Keratinocyte (primary cell): ENCODE data around the gene ZNF682. TPM values are rescaled to one million over a fixed set of nuclear protein-coding genes. Genes with fewer than 3 reads are reported as not detected.
A peak's percentile ranks its signal among the peaks of the same experiment; 100 is the strongest.

Source experiments
- DNase-seq: peaks from one replicate; pipeline ENCODE4 v3.0.0-alpha.2; 2011; ENCODE audit warnings: low read depth, missing footprints, low spot score
- FAIRE-seq: peaks from 2 replicates; lab custom pipeline; 2011; peaks lifted over from hg19 to GRCh38; lab: Jason Lieb, UNC
- H2AFZ ChIP-seq: 2 replicates; pipeline ENCODE4 v1.6.0; 2012; ENCODE audit warnings: low read length, control low read depth, inconsistent platforms; ENCODE audit not compliant: control insufficient read depth
- H3K27ac ChIP-seq: 2 replicates; pipeline ENCODE4 v1.5.1; 2011; ENCODE audit warnings: low read length; ENCODE audit not compliant: control insufficient read depth, insufficient read depth
- H3K27me3 ChIP-seq: 3 replicates; pipeline ENCODE4 v1.6.0; 2011; ENCODE audit warnings: low read length; ENCODE audit not compliant: control insufficient read depth, insufficient read depth; ENCODE audit errors: extremely low read depth
- H3K36me3 ChIP-seq, 2 experiments: 2 replicates in 1 of 2; 3 replicates in 1 of 2; pipeline ENCODE4 v1.5.1; 2011; ENCODE audit warnings: low read length in 2 of 2, mild to moderate bottlenecking in 1 of 2; ENCODE audit not compliant: control insufficient read depth in 2 of 2, insufficient read depth in 2 of 2; ENCODE audit errors: extremely low read depth in 1 of 2
- H3K4me1 ChIP-seq: 3 replicates; pipeline ENCODE4 v1.5.1; 2011; ENCODE audit warnings: low read length; ENCODE audit not compliant: control insufficient read depth, insufficient read depth; ENCODE audit errors: extremely low read depth
- H3K4me2 ChIP-seq: 3 replicates; pipeline ENCODE4 v1.6.0; 2011; ENCODE audit warnings: low read depth, low read length; ENCODE audit not compliant: control insufficient read depth, insufficient read depth; ENCODE audit errors: extremely low read depth
- H3K4me3 ChIP-seq, 3 experiments: fragments of 200-600 bp in 1 of 3; sonication (generic) in 1 of 3; 2 replicates in 2 of 3; 3 replicates in 1 of 3; pipeline ENCODE4 v1.5.1; 2011 to 2016; ENCODE audit warnings: low read length in 3 of 3, mild to moderate bottlenecking in 3 of 3, control low read depth in 2 of 3, inconsistent platforms in 1 of 3, low read depth in 1 of 3, mixed read lengths in 1 of 3, mixed run types in 1 of 3, moderate library complexity in 1 of 3; ENCODE audit not compliant: control insufficient read depth in 2 of 3, insufficient read depth in 2 of 3; ENCODE audit errors: extremely low read depth in 1 of 3
- H3K79me2 ChIP-seq: 2 replicates; pipeline ENCODE4 v1.6.0; 2012; ENCODE audit warnings: low read length; ENCODE audit not compliant: control insufficient read depth, insufficient read depth
- H3K9ac ChIP-seq: 3 replicates; pipeline ENCODE4 v1.6.0; 2011; ENCODE audit warnings: low read length; ENCODE audit not compliant: control insufficient read depth, insufficient read depth; ENCODE audit errors: extremely low read depth
- H3K9me1 ChIP-seq: 3 replicates; pipeline ENCODE4 v1.6.0; 2011; ENCODE audit warnings: low read length; ENCODE audit not compliant: control insufficient read depth, insufficient read depth; ENCODE audit errors: extremely low read depth
- H3K9me3 ChIP-seq: 2 replicates; pipeline ENCODE4 v1.5.1; 2012; ENCODE audit warnings: low read depth, low read length; ENCODE audit not compliant: control insufficient read depth
- H4K20me1 ChIP-seq: 3 replicates; pipeline ENCODE4 v1.6.0; 2011; ENCODE audit warnings: low read length; ENCODE audit not compliant: control insufficient read depth, insufficient read depth; ENCODE audit errors: extremely low read depth
- EZH2 ChIP-seq: IDR thresholded peaks from one replicate; pipeline ENCODE4 v1.6.1; 2012; ENCODE audit warnings: inconsistent platforms, mild to moderate bottlenecking, low read length, moderate library complexity
- dilution Hi-C: fragments of 300-500 bp; cut with MboI; formaldehyde crosslinking; loops from one replicate; pipeline ENCODE4 v1.7.0; 2020; ENCODE audit warnings: low sequenced_read_pairs; ENCODE audit not compliant: extremely low pct_ligation_motif_present
- polyA plus RNA-seq, 5 experiments: library from polyadenylated mRNA; depleted of rRNA in 3 of 5; stranded (reverse) in 3 of 5; stranded (forward) in 1 of 5; unstranded in 1 of 5; fragments of >200 nt; gene quantifications; 1 replicate in 1 of 5; 2 replicates in 3 of 5; 3 replicates in 1 of 5; pipeline versions ENCODE4 v1.2.1 to v1.2.3, GENCODE V29; 2011 to 2012; ENCODE audit warnings: missing spikeins in 2 of 5, low read depth in 1 of 5, low replicate concordance in 1 of 5
- TF ChIP-seq, protein P1 (sequence below), 3 experiments: IDR thresholded peaks in 1 of 3; conservative IDR thresholded peaks in 1 of 3; optimal IDR thresholded peaks in 1 of 3; 2 replicates in 2 of 3; 3 replicates in 1 of 3; pipeline versions ENCODE3 to v1.5.1; 2011; ENCODE audit warnings: low read length in 3 of 3, mild to moderate bottlenecking in 3 of 3, moderate library complexity in 2 of 3, control low read depth in 1 of 3, inconsistent platforms in 1 of 3; ENCODE audit not compliant: insufficient read depth in 2 of 3; ENCODE audit errors: extremely low read depth in 1 of 3

Gene ZNF682
- polyA plus RNA-seq, 1 donor (not counting 4 experiments of a cell fraction or from before 2014, with no cell fraction given): 6.0 TPM

GRCh38 chr19:20005741-20006140 is 33.6 kb downstream of the ZNF682 start:
- Histone ChIP-seq H3K27ac (no peak overlapping the region), H3K27me3 (no peaks in the 10 kb centered on the region), H3K9me3 (peaks cover 23% of the 10 kb centered on the region), H3K36me3 (peaks cover 0 to 9% of the 10 kb centered on the region in 2 experiments), H3K4me2 (no peak overlapping the region), H4K20me1 (no peaks in the 10 kb centered on the region), H3K79me2 (no peaks in the 10 kb centered on the region), H3K4me3 (no peak overlapping the region), H3K4me1 (no peaks in the 10 kb centered on the region), H2AFZ (no peak overlapping the region), H3K9ac (no peak overlapping the region), H3K9me1 (no peaks in the 10 kb centered on the region)
- FAIRE-seq (no peak), DNase-seq (no peak)
- TF ChIP-seq EZH2: no peak
- TF ChIP-seq, protein P1, sequence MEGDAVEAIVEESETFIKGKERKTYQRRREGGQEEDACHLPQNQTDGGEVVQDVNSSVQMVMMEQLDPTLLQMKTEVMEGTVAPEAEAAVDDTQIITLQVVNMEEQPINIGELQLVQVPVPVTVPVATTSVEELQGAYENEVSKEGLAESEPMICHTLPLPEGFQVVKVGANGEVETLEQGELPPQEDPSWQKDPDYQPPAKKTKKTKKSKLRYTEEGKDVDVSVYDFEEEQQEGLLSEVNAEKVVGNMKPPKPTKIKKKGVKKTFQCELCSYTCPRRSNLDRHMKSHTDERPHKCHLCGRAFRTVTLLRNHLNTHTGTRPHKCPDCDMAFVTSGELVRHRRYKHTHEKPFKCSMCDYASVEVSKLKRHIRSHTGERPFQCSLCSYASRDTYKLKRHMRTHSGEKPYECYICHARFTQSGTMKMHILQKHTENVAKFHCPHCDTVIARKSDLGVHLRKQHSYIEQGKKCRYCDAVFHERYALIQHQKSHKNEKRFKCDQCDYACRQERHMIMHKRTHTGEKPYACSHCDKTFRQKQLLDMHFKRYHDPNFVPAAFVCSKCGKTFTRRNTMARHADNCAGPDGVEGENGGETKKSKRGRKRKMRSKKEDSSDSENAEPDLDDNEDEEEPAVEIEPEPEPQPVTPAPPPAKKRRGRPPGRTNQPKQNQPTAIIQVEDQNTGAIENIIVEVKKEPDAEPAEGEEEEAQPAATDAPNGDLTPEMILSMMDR (optimal IDR thresholded peaks at IDR 0.05 in 1 of 3, IDR thresholded peaks at IDR 0.05 in 1 of 3, conservative IDR thresholded peaks at IDR 0.05 in 1 of 3; ENCODE audit: extremely low read depth in 1 of 3, insufficient read depth in 2 of 3, low read length in 3 of 3): no peak
- dilution Hi-C loops: no loop called here

DNA sequence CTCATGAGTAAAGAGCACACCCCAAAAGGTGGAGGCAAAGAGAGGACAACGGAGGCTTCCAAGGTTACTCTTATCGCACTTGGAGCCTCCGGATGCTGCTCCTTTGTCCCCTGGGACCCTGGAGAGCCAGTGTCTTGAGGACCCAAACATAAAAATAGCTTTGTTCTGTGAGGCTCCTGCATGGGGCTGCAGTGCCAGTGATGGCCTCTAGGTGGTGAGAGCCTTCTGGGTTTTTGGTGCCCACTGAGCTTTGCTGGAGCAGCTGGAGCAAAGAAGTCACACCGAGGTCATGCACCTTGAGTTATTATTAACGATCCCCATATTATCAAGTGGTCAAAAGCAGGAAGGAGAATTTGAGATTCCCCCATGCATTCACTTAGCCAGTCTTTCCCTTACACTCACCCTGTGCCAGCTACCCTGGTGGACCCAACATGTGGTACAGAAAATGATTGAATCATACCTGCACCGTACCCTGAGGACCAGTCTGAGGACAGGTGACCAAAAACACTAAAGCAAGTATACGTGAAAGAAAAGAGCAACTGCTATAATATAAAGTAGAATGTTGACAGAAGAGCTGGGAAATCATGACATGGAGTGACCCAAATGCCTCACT is 41.5 kb downstream of the ZNF682 start:
- dilution Hi-C loops: no loop called here
- FAIRE-seq (no peak), DNase-seq (no peak)
- Histone ChIP-seq H3K9ac (no peak overlapping the region), H3K36me3 (no peaks in the 10 kb centered on the region), H4K20me1 (no peaks in the 10 kb centered on the region), H2AFZ (no peak overlapping the region), H3K27ac (no peak overlapping the region), H3K9me3 (peaks cover 2% of the 10 kb centered on the region), H3K27me3 (no peaks in the 10 kb centered on the region), H3K4me1 (no peaks in the 10 kb centered on the region), H3K79me2 (no peaks in the 10 kb centered on the region), H3K9me1 (no peaks in the 10 kb centered on the region), H3K4me3 (no peak overlapping the region), H3K4me2 (no peak overlapping the region)
- TF ChIP-seq, protein P1 (optimal IDR thresholded peaks at IDR 0.05 in 1 of 3, IDR thresholded peaks at IDR 0.05 in 1 of 3, conservative IDR thresholded peaks at IDR 0.05 in 1 of 3; ENCODE audit: extremely low read depth in 1 of 3, insufficient read depth in 2 of 3, low read length in 3 of 3): peak; percentile 30 to 59 (median 44)
- no peak for TF ChIP-seq EZH2
